ENCODE results near the gene ARHGEF4.
"Not testable (repeated sequence)": the region's sequence is repeated elsewhere in the genome, so short reads cannot be mapped to it uniquely, and the experiment has no call there.

The ARHGEF4 gene

DNA sequence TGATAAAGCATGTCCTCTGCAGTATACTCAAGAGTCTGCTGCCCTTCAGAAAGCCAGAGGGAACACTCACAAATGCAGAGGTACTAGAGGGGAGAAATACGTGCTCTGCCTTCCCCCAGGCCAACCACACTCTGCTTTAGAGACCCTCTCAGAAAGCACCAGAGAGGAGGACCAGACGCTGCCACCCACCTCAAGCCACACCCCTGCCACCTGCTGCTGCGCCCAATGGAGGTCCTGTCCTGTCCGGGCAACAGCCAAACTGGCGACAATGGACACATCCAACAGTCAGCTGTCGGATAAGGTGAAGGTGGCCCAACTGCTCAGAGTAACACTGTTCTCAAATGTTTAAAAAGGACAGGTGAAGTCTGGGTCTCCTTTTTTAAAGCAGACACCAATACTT is 211.9 kb downstream of the ARHGEF4 start:
- no peak for FAIRE-seq
- DNase-seq (ENCODE audit: low spot score) = no peak

DNA sequence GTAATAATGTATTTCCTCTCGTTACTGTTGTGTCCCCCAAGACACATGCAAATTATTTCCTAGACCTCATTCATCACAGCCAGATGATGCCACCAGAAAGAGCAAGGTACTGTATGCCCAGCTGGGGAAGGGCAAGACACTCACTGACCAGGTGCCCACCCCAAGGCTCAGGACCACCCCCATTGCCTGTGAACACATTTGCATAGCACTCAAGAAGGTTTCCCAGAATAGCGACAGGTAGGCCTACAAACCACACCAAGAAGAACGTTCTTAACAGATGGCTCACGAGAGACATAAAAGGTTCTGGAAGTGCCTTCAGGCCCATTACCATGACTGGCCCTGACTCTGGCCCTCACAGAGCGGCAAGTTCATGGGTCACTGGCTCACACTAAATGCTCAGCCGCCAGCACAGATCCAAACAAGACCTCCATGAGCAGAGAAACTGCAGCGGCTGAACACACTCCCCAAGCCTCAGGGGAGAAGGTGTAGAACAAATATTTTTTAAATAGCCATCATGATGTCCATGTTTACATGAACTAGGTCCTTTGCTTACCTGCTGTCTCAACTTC is 212.5 kb downstream of the ARHGEF4 start:
- no peak for FAIRE-seq
- no peak for DNase-seq (ENCODE audit: low spot score)

DNA sequence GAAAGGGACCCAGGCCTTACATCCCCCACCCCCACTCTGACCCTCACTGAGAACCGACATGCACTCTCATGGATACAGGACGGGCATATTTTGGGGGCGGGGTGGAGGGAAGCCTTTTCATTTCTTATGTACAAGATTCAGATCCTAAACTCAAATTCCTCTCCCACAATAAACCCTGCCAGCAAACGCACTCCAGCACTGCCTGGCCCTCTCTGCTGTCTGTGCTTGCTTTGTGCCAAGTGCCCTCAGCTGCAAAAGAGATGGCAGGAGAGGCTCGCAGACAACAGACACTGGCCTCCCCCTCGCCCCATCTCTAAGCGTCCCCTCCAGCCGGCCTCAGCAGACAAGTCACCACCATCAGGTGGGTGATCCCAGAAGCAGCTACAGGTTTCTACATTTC is 214.2 kb downstream of the ARHGEF4 start:
- no peak for FAIRE-seq

DNA sequence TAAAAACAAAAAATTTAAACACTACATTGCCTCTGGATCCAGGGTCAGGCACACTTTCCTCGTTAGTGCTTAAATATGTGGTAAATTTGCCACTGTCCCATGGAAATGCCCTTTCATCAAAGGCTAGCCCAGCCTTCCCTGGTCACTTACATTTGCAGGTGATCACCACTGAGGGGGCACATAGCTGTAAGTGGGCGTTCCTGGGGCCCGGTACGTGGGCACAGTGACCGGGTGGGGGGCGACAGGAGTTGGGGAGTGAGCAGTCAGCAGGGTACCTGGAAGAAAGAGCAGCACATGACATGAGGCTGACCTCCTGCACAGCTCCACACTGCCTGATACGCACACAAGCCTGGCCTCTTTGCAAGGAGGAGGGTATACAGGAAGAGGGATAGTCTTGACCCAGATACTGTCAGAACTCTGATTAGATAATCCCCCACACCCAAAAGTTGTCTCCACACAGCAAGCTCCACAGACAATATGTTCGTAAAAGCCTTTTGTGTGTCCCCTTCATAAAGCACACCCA is 216.1 kb downstream of the ARHGEF4 start:
- DNase-seq (ENCODE audit: low spot score) = no peak
- peak; percentile 63 for FAIRE-seq

More for the DNA sequence above, 214.2 kb downstream of the ARHGEF4 start:
- DNase-seq (ENCODE audit: low spot score) = no peak

DNA sequence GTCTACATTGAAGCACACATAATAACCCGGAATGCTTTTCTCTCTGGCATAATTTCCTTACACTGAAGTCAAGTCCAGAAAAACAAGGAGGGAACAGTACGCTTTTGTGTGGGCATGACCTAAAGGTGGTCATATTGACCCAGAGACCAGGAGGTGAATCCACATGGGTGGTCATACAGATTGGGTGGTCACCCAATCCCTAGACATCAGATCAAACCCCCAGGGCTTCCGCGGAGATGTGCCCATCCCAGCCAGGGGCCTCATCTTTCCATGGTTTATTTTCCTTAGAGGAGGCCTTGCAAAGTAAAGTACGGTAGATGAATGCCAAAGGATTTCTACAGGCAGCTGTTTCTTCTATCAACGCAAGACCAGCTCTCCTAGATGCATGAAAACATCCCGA is 217.8 kb downstream of the ARHGEF4 start:
- FAIRE-seq (no peak), DNase-seq (ENCODE audit: low spot score) (no peak)

DNA sequence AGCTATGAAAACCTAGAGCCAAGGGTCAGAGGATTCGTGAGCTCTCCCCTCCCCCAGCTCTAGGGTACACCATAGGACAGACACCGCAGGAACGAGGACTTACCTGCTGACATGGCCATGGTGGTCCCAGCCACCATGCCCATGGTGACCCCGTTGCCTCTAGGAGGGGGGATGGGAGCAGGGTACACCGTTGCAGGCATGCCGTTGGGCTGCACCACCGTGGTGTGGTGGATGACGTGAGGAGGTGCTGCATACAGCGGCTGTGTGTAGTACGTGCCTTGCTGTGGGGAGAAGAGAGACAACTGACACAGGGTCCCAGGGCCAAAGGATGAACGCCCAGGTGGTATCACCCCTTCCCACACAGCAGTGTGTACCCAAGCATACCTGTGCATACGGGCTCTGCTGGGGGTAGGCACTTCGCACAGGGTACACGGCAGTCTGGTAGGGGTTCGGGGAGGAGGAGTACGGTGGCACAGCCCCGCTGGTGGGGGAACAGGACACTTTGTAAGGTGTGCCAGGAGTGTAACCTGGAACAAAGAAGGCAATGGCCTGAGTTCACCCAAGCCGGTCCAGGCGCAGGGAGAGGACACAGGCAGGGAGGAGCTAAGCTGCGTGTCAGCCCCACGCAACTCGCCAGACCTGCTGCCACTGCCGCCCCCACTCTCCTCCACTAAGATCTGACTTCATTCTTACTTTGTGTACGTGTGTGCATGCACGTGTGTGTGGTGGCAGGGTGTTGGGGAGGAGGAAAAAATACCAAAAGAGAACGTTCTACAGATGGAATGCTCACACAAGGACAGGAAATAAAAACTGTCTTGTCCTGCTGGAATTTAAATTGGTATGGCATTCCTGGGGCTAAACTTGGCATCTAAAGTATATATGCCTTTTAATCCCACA is 218.7 kb downstream of the ARHGEF4 start:
- FAIRE-seq (peak; percentile 71), DNase-seq (ENCODE audit: low spot score) (no peak)

DNA sequence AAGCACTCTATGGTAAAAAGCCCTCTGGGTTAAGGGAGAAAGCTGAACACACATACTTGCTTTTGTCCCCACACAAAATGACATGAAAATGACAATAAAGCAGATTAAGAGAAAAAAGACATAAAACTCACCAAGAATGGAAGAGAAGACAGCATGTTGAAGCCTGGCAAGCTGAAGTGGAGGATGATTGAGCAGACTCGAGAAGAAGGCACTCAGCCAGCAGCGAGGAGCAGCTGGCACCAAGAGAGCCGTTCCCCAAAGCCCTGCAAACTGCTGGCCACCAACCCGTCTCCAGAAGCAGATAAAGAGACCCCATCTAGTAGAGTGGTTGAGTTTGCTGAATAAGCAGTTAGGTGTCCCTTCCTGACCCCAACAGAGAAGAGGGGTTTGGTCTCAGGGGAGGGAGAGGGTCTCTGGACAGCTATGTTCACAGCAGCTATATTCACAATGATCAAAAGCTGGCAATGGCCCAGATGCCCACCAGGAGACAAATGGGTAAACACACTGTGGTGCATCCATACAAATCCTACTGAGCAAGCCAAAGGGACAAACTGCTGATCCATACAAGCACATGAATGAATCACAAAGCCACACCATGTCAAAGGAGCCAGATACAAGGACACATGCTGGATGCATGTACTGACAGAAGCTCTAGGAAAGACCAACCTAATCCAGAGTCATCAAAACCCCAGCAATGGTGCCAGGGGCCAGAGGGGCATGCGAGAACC is 219.7 kb downstream of the ARHGEF4 start:
- no peak for FAIRE-seq
- no peak for DNase-seq (ENCODE audit: low spot score)

DNA sequence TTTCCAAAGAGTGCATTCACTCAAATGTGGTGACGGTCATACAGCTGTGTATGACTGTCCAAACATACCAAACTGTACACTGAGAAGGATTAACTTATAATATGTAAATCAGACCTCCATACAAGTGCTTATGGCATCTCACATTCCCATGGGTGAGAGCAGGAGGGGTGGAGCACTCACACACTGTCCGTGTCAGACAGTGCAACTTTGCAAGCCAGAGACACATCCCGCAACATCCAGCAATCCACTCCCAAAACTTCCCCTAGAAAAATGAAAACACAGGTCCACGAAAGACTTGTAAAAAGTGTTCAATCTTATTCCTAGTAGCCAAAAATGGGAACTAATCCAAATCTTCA is 220.2 kb downstream of the ARHGEF4 start:
- DNase-seq (ENCODE audit: low spot score) (no peak), FAIRE-seq (no peak)

DNA sequence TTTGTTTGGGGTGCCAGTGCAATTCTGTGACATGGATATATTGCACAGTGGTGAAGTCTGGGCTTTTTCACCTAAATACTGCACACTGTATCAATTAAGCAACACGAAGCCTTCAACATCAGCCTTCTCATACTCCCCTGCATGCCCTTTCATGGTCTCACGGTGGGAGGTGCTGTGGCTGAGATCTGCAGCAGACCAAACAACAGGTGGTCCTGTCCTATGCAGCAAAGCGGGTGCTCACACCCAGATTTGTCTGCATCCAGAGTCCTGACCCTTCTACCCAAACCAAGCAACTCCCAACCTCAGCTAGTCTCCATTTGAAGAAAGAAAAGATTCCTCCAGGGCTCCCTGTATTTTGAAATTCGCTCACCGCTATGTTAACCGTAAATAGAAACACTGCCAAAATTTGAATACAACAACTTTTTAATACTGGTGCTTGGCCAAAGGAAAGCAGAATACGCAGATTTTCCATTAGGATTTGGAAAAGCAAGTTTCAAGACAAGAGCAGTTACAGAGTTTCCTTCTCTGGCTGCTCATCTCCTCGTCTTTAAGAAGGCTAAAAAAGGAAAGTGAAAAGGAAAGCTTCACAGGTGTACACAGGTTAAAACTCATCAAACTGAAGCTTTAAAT is 221.6 kb downstream of the ARHGEF4 start:
- no peak for DNase-seq (ENCODE audit: low spot score)
- no peak for FAIRE-seq

DNA sequence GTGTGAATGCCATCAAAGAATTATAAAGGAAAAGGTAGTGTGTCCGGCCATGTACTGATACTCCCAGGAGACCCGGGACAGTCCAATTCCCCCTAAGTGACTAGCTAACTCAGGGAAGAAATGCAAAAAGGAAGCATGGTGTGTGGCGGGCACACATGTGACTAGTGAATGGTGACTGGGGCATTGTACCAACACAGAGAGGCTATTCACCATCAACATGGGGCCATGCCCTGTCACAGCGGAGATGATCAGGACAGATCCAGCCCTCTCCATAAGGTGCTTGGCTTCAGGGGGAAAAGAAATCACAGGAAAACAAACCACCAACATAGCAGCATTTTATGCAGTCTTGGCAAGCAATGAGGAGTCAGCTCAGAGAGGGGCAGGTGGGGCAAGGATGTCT is 222.2 kb downstream of the ARHGEF4 start:
- FAIRE-seq (peak; percentile 17), DNase-seq (ENCODE audit: low spot score) (no peak)

DNA sequence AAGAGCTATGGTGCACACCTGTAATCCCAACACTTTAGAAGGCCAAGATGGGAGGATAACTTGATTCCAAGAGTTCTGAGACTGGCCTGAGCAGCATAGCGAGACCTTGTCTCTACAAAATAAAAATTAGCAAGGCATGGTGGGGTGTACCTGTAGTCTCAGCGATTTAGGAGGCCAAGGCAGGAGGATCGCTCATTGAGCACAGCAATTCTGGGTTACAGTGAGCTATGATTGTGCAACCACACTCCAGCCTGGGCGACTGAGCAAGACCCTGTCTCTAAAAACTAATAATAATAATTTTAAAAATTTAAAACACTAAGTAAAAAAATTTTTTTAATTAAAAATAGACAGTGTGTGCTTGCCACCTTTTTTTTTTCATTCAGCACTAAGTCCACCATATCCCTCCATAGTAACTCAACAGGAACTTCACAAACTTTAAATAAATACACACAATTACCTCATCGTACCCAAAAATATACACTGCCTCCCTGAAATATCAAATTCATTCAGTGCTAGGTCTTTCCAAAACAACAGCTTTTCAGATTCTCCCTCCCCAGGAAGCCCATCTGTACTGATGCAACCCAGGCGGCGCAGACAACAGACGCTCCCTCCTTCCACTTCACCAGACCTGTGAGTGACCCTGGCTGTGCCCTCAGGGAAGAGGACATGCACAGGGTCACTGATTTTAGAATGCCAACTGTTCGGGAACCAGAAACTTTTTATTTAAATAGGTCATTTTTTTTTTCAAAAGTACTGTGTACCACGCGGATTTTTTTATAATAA is 227.0 kb downstream of the ARHGEF4 start:
- FAIRE-seq (no peak), DNase-seq (ENCODE audit: low spot score) (no peak)

DNA sequence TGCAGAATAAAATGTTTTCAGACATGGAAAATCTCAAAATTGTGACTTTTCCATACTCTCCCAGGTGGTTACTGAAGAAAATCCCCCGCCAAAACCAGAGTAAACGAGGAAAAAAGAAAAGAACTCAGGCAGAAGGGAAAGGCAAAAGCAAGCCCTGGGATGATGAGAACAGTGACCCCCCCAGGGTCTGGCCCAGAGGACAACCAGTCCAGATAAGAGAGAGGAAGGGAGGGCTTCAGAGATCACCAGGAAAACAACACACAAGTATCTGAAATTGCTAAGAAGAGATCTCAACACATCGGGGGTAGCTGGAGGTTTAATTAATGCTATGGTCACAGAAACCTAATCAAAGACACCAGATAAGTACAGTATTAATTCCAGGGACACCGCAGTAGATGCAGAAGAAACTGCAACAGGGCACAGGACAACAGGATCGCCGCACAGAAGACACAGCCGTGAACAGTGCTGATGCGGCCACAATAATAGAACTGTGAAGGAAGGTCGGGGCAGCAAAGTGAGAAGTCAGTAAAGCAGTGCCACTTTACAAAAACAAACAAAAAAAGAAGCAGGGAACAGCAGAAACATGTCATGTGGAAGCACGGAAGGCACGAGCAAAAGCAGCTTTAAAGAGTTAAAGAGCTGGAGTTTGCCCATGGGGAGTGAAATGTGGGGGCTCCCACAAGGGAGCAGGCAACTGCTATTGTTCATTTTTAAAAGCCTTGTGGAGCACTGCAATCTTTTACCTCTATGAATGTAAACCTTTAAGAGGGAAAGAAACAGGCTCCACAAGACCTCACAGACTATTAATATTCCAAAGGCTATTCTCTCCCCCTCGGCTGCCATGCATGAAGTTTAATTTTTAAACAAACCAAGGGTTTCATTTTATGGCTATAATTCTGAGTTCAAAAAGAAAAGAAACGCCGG is 228.1 kb downstream of the ARHGEF4 start:
- DNase-seq (ENCODE audit: low spot score) (no peak), FAIRE-seq (no peak)

DNA sequence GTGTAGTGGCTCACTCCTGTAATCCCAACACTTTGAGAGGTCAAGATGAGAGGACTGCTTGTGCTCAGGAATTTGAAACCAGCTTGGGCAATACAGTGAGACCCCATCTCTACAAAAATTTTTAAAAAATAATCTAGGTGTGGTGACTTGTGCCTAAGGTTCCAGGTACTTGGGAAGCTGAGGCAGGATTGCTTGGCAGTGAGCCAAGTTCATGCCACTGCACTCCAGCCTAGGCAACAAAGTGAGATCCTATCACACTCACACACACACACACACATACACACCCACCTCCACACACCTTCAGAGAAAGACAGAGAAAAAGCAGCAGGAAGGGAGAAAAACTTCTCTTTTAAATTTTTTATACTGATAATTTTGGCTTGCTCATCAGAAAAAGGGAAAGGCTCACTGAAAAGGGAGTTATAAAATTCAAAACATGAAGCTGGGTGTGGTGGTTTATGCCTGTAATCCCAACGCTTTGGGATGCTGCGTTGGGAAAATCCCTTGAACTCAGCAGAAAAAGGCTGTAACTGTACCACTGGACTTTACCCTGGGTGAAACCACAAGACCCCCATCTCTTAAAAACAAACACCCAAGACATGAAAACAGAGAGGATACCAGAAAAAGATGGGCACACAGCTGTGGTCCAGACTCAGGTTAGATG is 230.9 kb downstream of the ARHGEF4 start:
- FAIRE-seq (no peak), DNase-seq (ENCODE audit: low spot score) (no peak)

DNA sequence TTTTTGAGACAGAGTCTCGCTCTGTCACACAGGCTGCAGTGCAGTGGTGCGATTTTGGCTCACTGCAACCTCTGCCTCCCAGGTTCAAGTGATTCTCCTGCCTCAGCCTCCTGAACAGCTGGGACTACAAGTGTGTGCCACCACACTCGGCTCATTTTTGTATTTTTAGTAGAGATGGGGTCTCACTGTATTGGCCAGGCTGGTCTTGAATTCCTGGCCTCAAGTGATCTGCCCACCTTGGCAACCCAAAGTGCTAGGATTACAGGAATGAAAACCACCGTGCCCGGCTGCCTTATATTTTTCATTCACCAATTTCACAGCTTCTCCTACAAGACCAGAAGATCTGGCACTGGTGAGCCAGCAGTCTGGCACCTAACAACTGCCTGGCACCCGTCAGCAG is 231.5 kb downstream of the ARHGEF4 start:
- not testable (repeated sequence) for DNase-seq (ENCODE audit: low spot score); FAIRE-seq

DNA sequence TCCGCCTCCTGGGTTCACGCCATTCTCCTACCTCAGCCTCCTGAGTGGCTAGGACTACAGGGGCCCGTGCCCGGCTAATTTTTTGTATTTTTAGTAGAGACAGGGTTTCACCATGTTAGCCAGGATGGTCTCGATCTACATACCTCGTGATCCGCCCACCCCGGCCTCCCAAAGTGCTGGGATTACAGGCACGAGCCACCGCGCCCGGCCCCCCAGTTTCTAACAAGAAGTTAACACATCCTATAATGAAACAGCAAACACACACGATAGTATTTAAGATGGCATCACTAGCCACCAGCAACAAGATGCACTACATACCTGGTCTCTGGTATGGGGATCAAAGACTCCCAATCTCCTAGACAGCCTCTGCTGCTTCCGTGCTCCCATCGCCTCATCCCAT is 238.9 kb downstream of the ARHGEF4 start:
- DNase-seq (ENCODE audit: low spot score); FAIRE-seq: not testable (repeated sequence)

DNA sequence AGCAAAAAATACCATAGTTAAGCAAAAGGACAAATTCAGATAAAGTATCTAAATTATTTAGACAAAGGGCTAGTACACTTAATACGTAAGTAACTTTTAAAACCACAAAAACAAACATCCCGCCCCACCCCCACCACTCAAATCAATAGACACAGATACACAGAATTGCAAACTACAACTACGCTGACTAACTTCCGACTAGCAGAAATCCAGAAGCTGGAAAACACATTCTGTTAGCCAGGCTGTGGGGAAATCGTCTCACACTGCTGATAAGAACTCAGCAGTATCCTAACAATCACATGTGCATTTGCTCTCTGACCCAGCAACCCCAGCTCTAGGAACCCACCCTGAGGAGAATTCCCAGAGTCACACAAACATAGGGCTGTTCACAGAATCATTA is 240.0 kb downstream of the ARHGEF4 start:
- FAIRE-seq (no peak), DNase-seq (ENCODE audit: low spot score) (no peak)

DNA sequence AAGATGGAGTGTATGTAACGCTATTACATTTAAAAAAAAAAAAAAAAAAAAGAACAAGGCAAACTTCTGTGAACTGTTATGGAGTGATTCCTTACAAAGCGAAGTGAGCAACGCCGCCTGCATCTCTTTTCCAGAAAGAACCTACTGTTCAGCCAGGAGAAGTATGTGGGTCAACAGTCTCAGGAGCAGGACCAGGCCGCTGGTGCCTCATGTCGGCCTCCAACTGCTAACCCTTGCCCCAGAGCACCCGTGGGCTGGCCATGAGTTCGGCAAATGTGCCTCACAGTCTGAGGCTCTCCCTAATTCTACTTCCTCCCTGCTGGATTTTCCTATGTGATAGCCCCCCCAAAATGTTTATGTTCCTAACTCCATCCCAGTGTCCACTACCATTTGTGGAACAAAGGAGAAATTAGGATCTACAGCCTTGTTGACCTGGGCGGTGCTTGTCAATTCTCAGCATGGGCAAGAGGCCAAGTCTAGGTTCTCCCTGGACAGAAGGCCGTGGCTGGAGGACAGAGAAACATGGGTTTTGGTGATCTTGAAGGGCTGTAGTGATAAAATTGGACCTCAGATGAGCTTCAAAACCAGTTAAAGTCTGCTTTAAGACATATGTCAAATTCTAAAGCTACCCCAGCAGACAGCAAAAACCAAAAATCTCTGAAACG is 240.6 kb downstream of the ARHGEF4 start:
- FAIRE-seq = no peak
- DNase-seq (ENCODE audit: low spot score) = no peak

DNA sequence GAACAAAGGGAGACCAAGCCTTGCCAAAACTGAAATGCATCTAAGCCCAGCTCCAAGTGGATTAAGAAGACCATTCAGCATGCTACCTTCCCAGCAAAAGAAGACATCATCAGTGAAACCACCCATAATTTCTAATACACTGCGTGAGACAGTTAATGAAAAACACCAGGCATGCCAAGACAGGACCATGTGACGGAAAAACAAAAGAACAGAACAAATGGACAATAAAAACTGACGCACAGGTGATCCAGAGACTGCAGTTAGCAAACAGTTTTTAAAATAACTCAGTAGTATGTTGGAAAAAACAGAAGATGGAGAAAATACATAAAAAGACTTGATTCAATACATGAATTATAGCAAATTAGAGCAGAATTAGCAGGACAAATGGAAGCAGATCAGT is 241.3 kb downstream of the ARHGEF4 start:
- no peak for FAIRE-seq
- no peak for DNase-seq (ENCODE audit: low spot score)

DNA sequence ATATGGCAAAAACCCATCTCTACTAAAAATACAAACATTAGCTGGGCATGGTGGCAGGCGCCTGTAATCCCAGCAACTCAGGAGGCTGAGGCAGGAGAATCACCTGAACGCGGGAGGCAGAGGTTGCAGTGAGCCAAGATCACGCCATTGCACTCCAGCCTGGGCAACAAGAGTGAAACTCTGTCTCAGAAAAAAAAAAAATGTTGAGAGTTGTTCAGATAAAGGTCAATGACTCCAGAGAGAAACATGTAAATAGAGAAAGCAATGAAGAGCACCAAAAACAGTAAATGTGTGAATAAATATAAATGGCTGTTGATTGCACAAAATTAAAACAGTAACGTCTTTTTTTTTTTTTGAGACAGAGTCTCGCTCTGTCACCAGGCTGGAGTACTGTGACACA is 243.2 kb downstream of the ARHGEF4 start:
- DNase-seq (ENCODE audit: low spot score); FAIRE-seq: not testable (repeated sequence)

Data from urothelium cell line (cell line).